Measurements from ENCODE around the gene WAC.

- TF ChIP-seq CTCF (IDR thresholded peaks at IDR 0.05) = no peak
- peak in 1 of 3 donors; percentile 57 for TF ChIP-seq POLR2AphosphoS5 (IDR thresholded peaks at IDR 0.05)
- no peak for TF ChIP-seq POLR2A (IDR thresholded peaks at IDR 0.05)
- TF ChIP-seq EP300 (IDR thresholded peaks at IDR 0.05; ENCODE audit: low read depth) = no peak
Observed at GRCh38 chr10:28575852-28576251, 42.9 kb downstream of the WAC start.

Data from transverse colon (tissue), 4 donors.